HCT116 (cell line): ENCODE measurements around the gene GRM4. TPM values are rescaled to one million over a fixed set of nuclear protein-coding genes. Genes with fewer than 3 reads are reported as not detected.

Source experiments
- ATAC-seq: fragments of 200-7000 bp; cut with Tn5 transposase; 2 replicates; pipeline ENCODE4 v1.9.1; 2020; ENCODE audit warnings: mild to moderate bottlenecking, moderate library complexity
- BruUV-seq: library from RNA; stranded (reverse); fragments of 400-500 nt; replicated peaks from 2 replicates; lab custom pipeline; 2021; lab: Mats Ljungman, UMichigan
- CTCF ChIA-PET: fragments of 300-600 bp; sonication (Branson Sonifier 250); formaldehyde crosslinking; loops from one replicate; lab custom pipeline; 2021; ENCODE audit warnings: antibody characterized with exemption; lab: Charles Lee
- POLR2A ChIA-PET: fragments of 300-600, 350-600 bp; sonication (Branson Sonifier 250); formaldehyde crosslinking; loops from one replicate; lab custom pipeline; 2021; ENCODE audit warnings: antibody characterized with exemption; lab: Charles Lee
- RAD21 ChIA-PET, 2 experiments: fragments of 300-600 bp; sonication (Branson Sonifier 250); formaldehyde crosslinking; loops; one replicate each; lab custom pipeline; 2023; ENCODE audit warnings: low total read pairs in 2 of 2; ENCODE audit not compliant: uncharacterized antibody in 2 of 2, unreplicated experiment in 2 of 2, low non-redundant PET in 1 of 2; lab: Charles Lee
- DNase-seq: peaks from one replicate; pipeline ENCODE4 v3.0.0-alpha.2; 2010; ENCODE audit warnings: low read depth, low spot score
- H2AFZ ChIP-seq: fragments of 200-600 bp; shearing (Covaris generic), sonication (generic); 2 replicates; pipeline ENCODE4 v1.6.1; 2017; ENCODE audit warnings: low read depth, mixed run types, mixed read lengths, antibody characterized with exemption, low read length; ENCODE audit not compliant: poor library complexity, severe bottlenecking
- H3K27ac ChIP-seq: 2 replicates; pipeline ENCODE4 v1.5.1; 2012; ENCODE audit warnings: low read depth, low read length
- H3K27me3 ChIP-seq: fragments of 200-600 bp; sonication (generic); 2 replicates; pipeline ENCODE4 v1.6.1; 2016; ENCODE audit warnings: mixed run types, low read length, mixed read lengths; ENCODE audit not compliant: insufficient read depth
- H3K36me3 ChIP-seq, 2 experiments: fragments of 200-500 bp in 1 of 2; fragments of 200-600 bp in 1 of 2; sonication (Bioruptor generic) in 1 of 2; sonication (generic) in 1 of 2; 2 replicates each; pipeline versions ENCODE4 v1.5.1 to v1.6.1; 2014 to 2016; ENCODE audit warnings: low read length in 2 of 2, inconsistent platforms in 1 of 2, mixed read lengths in 1 of 2, mixed run types in 1 of 2; ENCODE audit not compliant: insufficient read depth in 2 of 2, control insufficient read depth in 1 of 2
- H3K4me1 ChIP-seq, 2 experiments: fragments of 200-600 bp in 1 of 2; sonication (generic) in 1 of 2; 2 replicates each; pipeline versions ENCODE4 v1.5.1 to v1.6.1; 2012 to 2017; ENCODE audit warnings: low read length in 2 of 2, inconsistent platforms in 1 of 2, mild to moderate bottlenecking in 1 of 2, mixed read lengths in 1 of 2, mixed run types in 1 of 2, moderate library complexity in 1 of 2; ENCODE audit not compliant: insufficient read depth in 2 of 2, control insufficient read depth in 1 of 2
- H3K4me2 ChIP-seq: fragments of 200-600 bp; sonication (generic); 2 replicates; pipeline ENCODE4 v1.6.1; 2017; ENCODE audit warnings: mixed run types, low read length, mixed read lengths
- H3K4me3 ChIP-seq, 2 experiments: fragments of 200-600 bp in 1 of 2; sonication (generic) in 1 of 2; replicated peaks in 1 of 2; 2 replicates each; pipeline ENCODE4 v1.5.1; 2011 to 2016; ENCODE audit warnings: low read length in 2 of 2, control low read depth in 1 of 2, low read depth in 1 of 2, mild to moderate bottlenecking in 1 of 2, mixed read lengths in 1 of 2, mixed run types in 1 of 2
- H3K79me2 ChIP-seq: fragments of 200-600 bp; sonication (generic); 2 replicates; pipeline ENCODE4 v1.6.1; 2017; ENCODE audit warnings: mild to moderate bottlenecking, mixed run types, low read length, moderate library complexity, mixed read lengths; ENCODE audit not compliant: insufficient read depth
- H3K9ac ChIP-seq: fragments of 200-600 bp; sonication (generic); 2 replicates; pipeline ENCODE4 v1.6.1; 2016; ENCODE audit warnings: low read length, mixed read lengths
- H3K9me2 ChIP-seq: fragments of 200-600 bp; sonication (generic), shearing (Covaris generic); 2 replicates; pipeline ENCODE4 v1.6.1; 2017; ENCODE audit warnings: mixed run types, mild to moderate bottlenecking, moderate library complexity; ENCODE audit not compliant: insufficient read depth
- H3K9me3 ChIP-seq, 2 experiments: fragments of 200-500 bp in 1 of 2; fragments of 200-600 bp in 1 of 2; sonication (Bioruptor generic) in 1 of 2; sonication (generic) in 1 of 2; 2 replicates each; pipeline ENCODE4 v1.6.1; 2014 to 2017; ENCODE audit warnings: low read length in 2 of 2, mixed read lengths in 2 of 2, inconsistent platforms in 1 of 2, low read depth in 1 of 2, mild to moderate bottlenecking in 1 of 2, mixed run types in 1 of 2, moderate library complexity in 1 of 2; ENCODE audit not compliant: control insufficient read depth in 1 of 2, insufficient read depth in 1 of 2
- H4K20me1 ChIP-seq: fragments of 200-600 bp; sonication (generic), shearing (Covaris generic); 2 replicates; pipeline ENCODE4 v1.6.1; 2017; ENCODE audit warnings: mixed run types, mild to moderate bottlenecking, moderate library complexity; ENCODE audit not compliant: insufficient read depth
- CBX3 ChIP-seq: IDR thresholded peaks from 2 replicates; pipeline ENCODE4 v1.6.1; 2012; ENCODE audit warnings: low read depth
- CEBPB ChIP-seq: IDR thresholded peaks from 2 replicates; pipeline ENCODE4 v1.6.1; 2012; ENCODE audit warnings: low read depth
- EGR1 ChIP-seq: IDR thresholded peaks from 2 replicates; pipeline ENCODE4 v1.6.1; 2012; ENCODE audit warnings: low read depth
- ELF1 ChIP-seq: IDR thresholded peaks from 2 replicates; pipeline ENCODE4 v1.6.1; 2012; ENCODE audit warnings: low read depth, borderline replicate concordance
- EZH2 ChIP-seq: fragments of 200-600 bp; sonication (generic); IDR thresholded peaks from 2 replicates; pipeline ENCODE4 v1.6.1; 2017; ENCODE audit warnings: antibody characterized with exemption, mixed run types
- FOSL1 ChIP-seq: IDR thresholded peaks from 2 replicates; pipeline ENCODE4 v1.6.1; 2012; ENCODE audit warnings: low read depth
- JUND ChIP-seq: IDR thresholded peaks from 2 replicates; pipeline ENCODE4 v1.6.1; 2012
- POLR2AphosphoS5 ChIP-seq: IDR thresholded peaks from 2 replicates; pipeline ENCODE4 v1.6.1; 2011; ENCODE audit warnings: mild to moderate bottlenecking, low read depth, low read length, moderate library complexity
- RAD21 ChIP-seq: IDR thresholded peaks from 2 replicates; pipeline ENCODE4 v1.6.1; 2012; ENCODE audit warnings: low read depth, mild to moderate bottlenecking
- SIN3A ChIP-seq: IDR thresholded peaks from 2 replicates; pipeline ENCODE4 v1.6.1; 2012; ENCODE audit warnings: low read depth
- SRF ChIP-seq: IDR thresholded peaks from 2 replicates; pipeline ENCODE4 v1.6.1; 2012; ENCODE audit warnings: low read depth
- YY1 ChIP-seq: IDR thresholded peaks from 2 replicates; pipeline ENCODE4 v1.6.1; 2011; ENCODE audit warnings: low read length, low read depth, moderate library complexity, mild to moderate bottlenecking; ENCODE audit not compliant: insufficient replicate concordance; ENCODE audit errors: extremely low read depth
- ZFX ChIP-seq: fragments of 450-650 bp; IDR thresholded peaks from 2 replicates; pipeline ENCODE4 v1.6.1; 2017
- intact Hi-C: fragments of 100-400 bp; cut with micrococcal nuclease; formaldehyde crosslinking; loops from 2 replicates; pipeline ENCODE4 v1.10.0; 2022
- total RNA-seq: library from RNA; stranded (reverse); gene quantifications from one replicate; pipeline ENCODE4 v1.2.1, GENCODE V29; 2021; ENCODE audit not compliant: unreplicated experiment
- TF ChIP-seq, protein P1 (sequence below), 3 experiments: fragments of 200-600 bp in 1 of 3; sonication (generic) in 1 of 3; IDR thresholded peaks in 2 of 3; conservative IDR thresholded peaks in 1 of 3; 2 replicates each; pipeline ENCODE4 v1.5.1; 2012 to 2017; ENCODE audit warnings: low read depth in 2 of 3, low read length in 2 of 3, antibody characterized with exemption in 1 of 3, borderline replicate concordance in 1 of 3, control low read depth in 1 of 3, mild to moderate bottlenecking in 1 of 3, mixed read lengths in 1 of 3, mixed run types in 1 of 3, moderate library complexity in 1 of 3; ENCODE audit not compliant: insufficient read depth in 1 of 3
- TF ChIP-seq, protein P2 (sequence below): IDR thresholded peaks from 2 replicates; pipeline ENCODE4 v1.6.1; 2012
- TF ChIP-seq, protein P3 (sequence below): IDR thresholded peaks from 2 replicates; pipeline ENCODE4 v1.6.1; 2011; ENCODE audit warnings: mild to moderate bottlenecking, low read length, moderate library complexity; ENCODE audit not compliant: insufficient replicate concordance; ENCODE audit errors: extremely low read depth

The GRM4 gene
- total RNA-seq, 1 experiment from 2014 or later, result 2.6 TPM

DNA sequence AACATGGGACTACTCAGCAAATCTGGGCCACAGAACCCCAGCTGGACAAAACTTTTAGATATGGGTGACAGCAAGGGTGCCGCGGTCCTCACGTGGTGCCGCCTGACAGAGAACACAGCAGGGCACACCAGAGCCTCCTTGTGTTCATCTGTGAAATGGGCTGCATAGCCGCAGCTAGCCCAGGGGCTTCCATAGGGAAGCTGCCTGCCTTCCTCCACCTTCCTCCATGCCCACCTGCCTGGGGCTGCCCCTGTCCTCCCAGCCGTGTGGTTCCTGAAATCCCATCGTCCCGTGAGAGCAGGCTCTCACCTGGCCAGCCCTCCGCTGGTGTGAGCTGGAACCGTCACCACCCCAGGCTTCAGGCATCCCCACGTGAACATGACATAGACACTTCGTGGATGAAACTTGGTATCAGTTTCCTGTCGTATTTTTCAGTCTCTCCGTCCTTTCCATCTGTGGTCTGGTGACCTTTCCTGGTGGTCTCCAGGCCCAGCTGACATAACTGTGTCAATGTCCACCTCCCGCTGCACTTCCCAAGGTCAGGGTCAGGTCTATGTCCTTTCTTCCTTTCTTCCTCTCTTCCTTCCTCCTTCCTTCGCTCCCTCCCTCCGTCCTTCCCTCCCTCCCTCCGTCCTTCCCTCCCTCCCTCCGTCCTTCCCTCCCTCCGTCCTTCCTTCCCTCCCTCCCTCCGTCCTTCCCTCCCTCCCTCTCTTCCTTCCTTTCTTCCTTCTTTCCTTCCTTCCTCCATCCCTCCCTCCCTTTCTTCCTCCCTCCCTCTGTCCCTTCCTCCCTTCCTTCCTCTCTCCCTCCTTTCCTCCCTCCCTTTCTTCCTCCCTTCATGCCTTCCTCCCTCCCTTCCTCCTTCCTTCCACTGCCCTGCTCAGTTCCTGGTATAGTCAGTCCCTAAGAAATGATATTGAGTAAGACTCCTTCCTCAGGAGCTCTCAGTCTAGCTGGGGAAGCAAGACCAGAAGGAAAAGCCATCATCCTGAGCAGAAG is 78.8 kb downstream of the GRM4 start:
- H3K79me2 ChIP-seq, result no peaks in the 10 kb centered on the region
- H3K27ac ChIP-seq, result no peak overlapping the region
- ChIA-PET POLR2A (no interaction called here), RAD21 (interaction anchor here in 1 of 2 experiments (0.9 kb wide), 1 partner anchor 101 kb away, joined by 4 read pairs; no protein-coding TSS in a partner anchor), CTCF (no interaction called here)
- H3K4me2 ChIP-seq, result no peak overlapping the region
- H3K36me3 ChIP-seq, result no peaks in the 10 kb centered on the region
- H3K27me3 ChIP-seq, result peaks cover 5% of the 10 kb centered on the region; the same call in 1 of the 2 replicates
- H3K9ac ChIP-seq, result no peak overlapping the region
- no peaks in the 10 kb centered on the region for H4K20me1 ChIP-seq
- BruUV-seq, result no TSS peak
- H2AFZ ChIP-seq, result no peak overlapping the region
- H3K4me1 ChIP-seq, result no peaks in the 10 kb centered on the region
- ATAC-seq (no peak; the same call in 1 of the 2 replicates), DNase-seq (no peak)
- peaks cover 0 to under 1% of the 10 kb centered on the region in 2 experiments; a peak in 1 of 4 replicates for H3K9me3 ChIP-seq
- TF ChIP-seq, protein P1, sequence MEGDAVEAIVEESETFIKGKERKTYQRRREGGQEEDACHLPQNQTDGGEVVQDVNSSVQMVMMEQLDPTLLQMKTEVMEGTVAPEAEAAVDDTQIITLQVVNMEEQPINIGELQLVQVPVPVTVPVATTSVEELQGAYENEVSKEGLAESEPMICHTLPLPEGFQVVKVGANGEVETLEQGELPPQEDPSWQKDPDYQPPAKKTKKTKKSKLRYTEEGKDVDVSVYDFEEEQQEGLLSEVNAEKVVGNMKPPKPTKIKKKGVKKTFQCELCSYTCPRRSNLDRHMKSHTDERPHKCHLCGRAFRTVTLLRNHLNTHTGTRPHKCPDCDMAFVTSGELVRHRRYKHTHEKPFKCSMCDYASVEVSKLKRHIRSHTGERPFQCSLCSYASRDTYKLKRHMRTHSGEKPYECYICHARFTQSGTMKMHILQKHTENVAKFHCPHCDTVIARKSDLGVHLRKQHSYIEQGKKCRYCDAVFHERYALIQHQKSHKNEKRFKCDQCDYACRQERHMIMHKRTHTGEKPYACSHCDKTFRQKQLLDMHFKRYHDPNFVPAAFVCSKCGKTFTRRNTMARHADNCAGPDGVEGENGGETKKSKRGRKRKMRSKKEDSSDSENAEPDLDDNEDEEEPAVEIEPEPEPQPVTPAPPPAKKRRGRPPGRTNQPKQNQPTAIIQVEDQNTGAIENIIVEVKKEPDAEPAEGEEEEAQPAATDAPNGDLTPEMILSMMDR (IDR thresholded peaks at IDR 0.05 in 2 of 3, conservative IDR thresholded peaks at IDR 0.05 in 1 of 3; ENCODE audit: borderline replicate concordance in 1 of 3, insufficient read depth in 1 of 3, low read depth in 2 of 3, low read length in 2 of 3), result no peak
- intact Hi-C loops, result no loop called here
- no peaks in the 10 kb centered on the region for H3K9me2 ChIP-seq
- no peak overlapping the region for H3K4me3 ChIP-seq

DNA sequence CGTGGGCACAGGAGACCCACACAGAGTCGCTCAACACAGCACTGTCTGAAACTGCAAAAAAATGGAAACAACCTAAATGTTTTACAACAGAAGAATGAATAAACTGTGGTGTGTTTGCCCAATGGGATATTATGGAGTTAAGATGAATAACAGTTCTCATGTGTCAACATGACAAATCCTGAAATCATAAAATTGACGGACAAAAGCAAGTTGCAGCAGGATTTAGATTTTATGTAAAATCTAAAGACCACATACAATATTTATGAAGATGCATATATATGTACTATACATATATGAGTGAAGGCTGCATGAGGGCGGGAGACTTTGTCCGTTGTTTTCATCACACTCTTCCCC is 79.7 kb downstream of the GRM4 start:
- Histone ChIP-seq H3K4me3 (no peak overlapping the region), H3K27ac (no peak overlapping the region), H3K9me3 (no peaks in the 10 kb centered on the region), H3K36me3 (no peaks in the 10 kb centered on the region), H3K9me2 (no peaks in the 10 kb centered on the region), H3K27me3 (peaks cover 5% of the 10 kb centered on the region; the same call in 1 of the 2 replicates), H3K9ac (no peak overlapping the region), H3K4me2 (no peak overlapping the region), H4K20me1 (no peaks in the 10 kb centered on the region), H3K4me1 (no peaks in the 10 kb centered on the region), H3K79me2 (no peaks in the 10 kb centered on the region), H2AFZ (no peak overlapping the region)
- BruUV-seq, result no TSS peak
- intact Hi-C loops, result no loop called here
- CTCF ChIA-PET, result no interaction called here
- TF ChIP-seq SRF, result no peak
- TF ChIP-seq, protein P2, sequence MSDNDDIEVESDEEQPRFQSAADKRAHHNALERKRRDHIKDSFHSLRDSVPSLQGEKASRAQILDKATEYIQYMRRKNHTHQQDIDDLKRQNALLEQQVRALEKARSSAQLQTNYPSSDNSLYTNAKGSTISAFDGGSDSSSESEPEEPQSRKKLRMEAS, result no peak
- no peak for TF ChIP-seq CEBPB
- no peak for TF ChIP-seq EZH2
- no peak for TF ChIP-seq RAD21
- TF ChIP-seq EGR1, result no peak
- no peak for TF ChIP-seq FOSL1
- no peak for TF ChIP-seq JUND
- TF ChIP-seq ZFX, result no peak
- no peak for TF ChIP-seq YY1
- TF ChIP-seq POLR2AphosphoS5, result no peak
- TF ChIP-seq SIN3A, result no peak
- TF ChIP-seq, protein P3, sequence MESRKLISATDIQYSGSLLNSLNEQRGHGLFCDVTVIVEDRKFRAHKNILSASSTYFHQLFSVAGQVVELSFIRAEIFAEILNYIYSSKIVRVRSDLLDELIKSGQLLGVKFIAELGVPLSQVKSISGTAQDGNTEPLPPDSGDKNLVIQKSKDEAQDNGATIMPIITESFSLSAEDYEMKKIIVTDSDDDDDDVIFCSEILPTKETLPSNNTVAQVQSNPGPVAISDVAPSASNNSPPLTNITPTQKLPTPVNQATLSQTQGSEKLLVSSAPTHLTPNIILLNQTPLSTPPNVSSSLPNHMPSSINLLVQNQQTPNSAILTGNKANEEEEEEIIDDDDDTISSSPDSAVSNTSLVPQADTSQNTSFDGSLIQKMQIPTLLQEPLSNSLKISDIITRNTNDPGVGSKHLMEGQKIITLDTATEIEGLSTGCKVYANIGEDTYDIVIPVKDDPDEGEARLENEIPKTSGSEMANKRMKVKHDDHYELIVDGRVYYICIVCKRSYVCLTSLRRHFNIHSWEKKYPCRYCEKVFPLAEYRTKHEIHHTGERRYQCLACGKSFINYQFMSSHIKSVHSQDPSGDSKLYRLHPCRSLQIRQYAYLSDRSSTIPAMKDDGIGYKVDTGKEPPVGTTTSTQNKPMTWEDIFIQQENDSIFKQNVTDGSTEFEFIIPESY, result no peak
- no peak for TF ChIP-seq ELF1
- TF ChIP-seq CBX3, result no peak
- RAD21 ChIA-PET, result no interaction called here
- ATAC-seq, result no peak
- no peak for DNase-seq
- POLR2A ChIA-PET, result no interaction called here
